MM.1S (cell line): ENCODE results near the gene GPRC5C.

Experiments used
- CTCF ChIP-seq: fragments of 300-600 bp; sonication (generic); IDR thresholded peaks from 2 replicates; pipeline ENCODE4 v1.5.1; 2016; ENCODE audit warnings: antibody characterized with exemption, low read length, mixed read lengths
- EZH2 ChIP-seq: fragments of 300-600 bp; sonication (generic); optimal IDR thresholded peaks from 2 replicates; pipeline ENCODE3; 2017; ENCODE audit warnings: low read depth, mild to moderate bottlenecking, antibody characterized with exemption, low read length, mixed read lengths

- no peak for TF ChIP-seq CTCF
- TF ChIP-seq EZH2: no peak
Measured at GRCh38 chr17:74432766-74433391, 991 bp downstream of the GPRC5C start.
